Osteoblast (primary cell): Measurements from ENCODE around the gene DLD. TPM values are rescaled to one million over a fixed set of nuclear protein-coding genes. Genes with fewer than 3 reads are reported as not detected.

Experiments
- DNase-seq: peaks from one replicate; pipeline ENCODE4 v3.0.0; 2011; ENCODE audit warnings: low spot score, mixed read lengths; ENCODE audit not compliant: insufficient read length; ENCODE audit errors: missing footprints
- H2AFZ ChIP-seq: 2 replicates; pipeline ENCODE4 v1.6.0; 2011; ENCODE audit warnings: mild to moderate bottlenecking, low read length
- H3K27ac ChIP-seq: 2 replicates; pipeline ENCODE4 v1.5.1; 2011; ENCODE audit warnings: mild to moderate bottlenecking, low read depth, low read length, moderate library complexity
- H3K27me3 ChIP-seq: 2 replicates; pipeline ENCODE4 v1.6.0; 2012; ENCODE audit warnings: mild to moderate bottlenecking, control low read depth, inconsistent platforms, low read length, moderate library complexity; ENCODE audit not compliant: insufficient read depth
- H3K36me3 ChIP-seq: 2 replicates; pipeline ENCODE4 v1.5.1; 2011; ENCODE audit warnings: mild to moderate bottlenecking, low read length, control low read depth, moderate library complexity; ENCODE audit not compliant: insufficient read depth
- H3K4me1 ChIP-seq: 2 replicates; pipeline ENCODE4 v1.5.1; 2011; ENCODE audit warnings: mild to moderate bottlenecking, low read length, control low read depth, moderate library complexity; ENCODE audit not compliant: insufficient read depth
- H3K4me2 ChIP-seq: 2 replicates; pipeline ENCODE4 v1.6.0; 2011; ENCODE audit warnings: mild to moderate bottlenecking, low read length; ENCODE audit not compliant: insufficient read depth
- H3K4me3 ChIP-seq: fragments of 200-600 bp; sonication (generic); 3 replicates; pipeline ENCODE4 v1.5.1; 2012; ENCODE audit warnings: mild to moderate bottlenecking, low read length, inconsistent platforms; ENCODE audit not compliant: insufficient read depth
- H3K79me2 ChIP-seq: 2 replicates; pipeline ENCODE4 v1.6.0; 2012; ENCODE audit warnings: mild to moderate bottlenecking, low read length, control low read depth, inconsistent platforms; ENCODE audit not compliant: insufficient read depth
- H3K9me3 ChIP-seq: 2 replicates; pipeline ENCODE4 v1.5.1; 2011; ENCODE audit warnings: low read depth, low read length, control low read depth
- H4K20me1 ChIP-seq: 2 replicates; pipeline ENCODE4 v1.6.0; 2012; ENCODE audit warnings: mild to moderate bottlenecking, low read length, control low read depth; ENCODE audit not compliant: insufficient read depth
- CTCF ChIP-seq: IDR thresholded peaks from 2 replicates; pipeline ENCODE4 v1.5.1; 2011; ENCODE audit warnings: mild to moderate bottlenecking, low read depth, low read length, moderate library complexity; ENCODE audit errors: extremely low read depth
- total RNA-seq: library from RNA; depleted of rRNA; stranded (reverse); fragments of >200 nt; gene quantifications from 2 replicates; pipeline ENCODE4 v1.2.3, GENCODE V29; 2012

The DLD gene
- total RNA-seq, 1 donor, result 53.6 TPM

GRCh38 chr7:107876916-107877315 lies 14.1 kb upstream of the DLD start:
- Histone ChIP-seq H3K4me2 (no peak overlapping the region), H4K20me1 (no peaks in the 10 kb centered on the region), H2AFZ (no peak overlapping the region), H3K9me3 (no peaks in the 10 kb centered on the region), H3K27ac (no peak overlapping the region), H3K79me2 (no peaks in the 10 kb centered on the region), H3K36me3 (no peaks in the 10 kb centered on the region), H3K4me1 (no peaks in the 10 kb centered on the region), H3K4me3 (no peak overlapping the region), H3K27me3 (peaks cover 10% of the 10 kb centered on the region)
- no peak for TF ChIP-seq CTCF
- DNase-seq, result no peak

GRCh38 chr7:107877731-107878382 lies 13.1 kb upstream of the DLD start:
- H3K4me1 ChIP-seq, result no peaks in the 10 kb centered on the region
- H3K4me2 ChIP-seq, result no peak overlapping the region
- no peaks in the 10 kb centered on the region for H3K9me3 ChIP-seq
- H3K27ac ChIP-seq, result no peak overlapping the region
- no peaks in the 10 kb centered on the region for H3K79me2 ChIP-seq
- H4K20me1 ChIP-seq, result no peaks in the 10 kb centered on the region
- no peak overlapping the region for H2AFZ ChIP-seq
- no peak for DNase-seq
- no peak for TF ChIP-seq CTCF
- no peak overlapping the region for H3K4me3 ChIP-seq
- no peaks in the 10 kb centered on the region for H3K36me3 ChIP-seq
- H3K27me3 ChIP-seq, result peaks cover 19% of the 10 kb centered on the region

- Histone ChIP-seq H3K79me2 (no peaks in the 10 kb centered on the region), H3K36me3 (no peaks in the 10 kb centered on the region), H3K4me3 (no peak overlapping the region), H3K27me3 (peaks cover 19% of the 10 kb centered on the region), H3K4me2 (no peak overlapping the region), H3K27ac (no peak overlapping the region), H4K20me1 (no peaks in the 10 kb centered on the region), H3K4me1 (no peaks in the 10 kb centered on the region), H2AFZ (no peak overlapping the region), H3K9me3 (no peaks in the 10 kb centered on the region)
- TF ChIP-seq CTCF, result no peak
- DNase-seq, result no peak
Measured at GRCh38 chr7:107878636-107879035, 12.3 kb upstream of the DLD start.

- H3K9me3 ChIP-seq, result no peaks in the 10 kb centered on the region
- H3K79me2 ChIP-seq, result no peaks in the 10 kb centered on the region
- peaks cover 19% of the 10 kb centered on the region for H3K27me3 ChIP-seq
- H3K27ac ChIP-seq, result no peak overlapping the region
- peak overlapping the region; percentile 20 for H2AFZ ChIP-seq
- no peaks in the 10 kb centered on the region for H4K20me1 ChIP-seq
- H3K4me2 ChIP-seq, result peak overlapping the region; percentile 41
- DNase-seq, result peak; percentile 91
- no peaks in the 10 kb centered on the region for H3K4me1 ChIP-seq
- peak; percentile 84 for TF ChIP-seq CTCF
- no peaks in the 10 kb centered on the region for H3K36me3 ChIP-seq
- no peak overlapping the region for H3K4me3 ChIP-seq
Measured at GRCh38 chr7:107879400-107880035, 11.5 kb upstream of the DLD start.
